Osteoblast (primary cell): Measurements from ENCODE around the gene HSPB7. TPM values are rescaled to one million over a fixed set of nuclear protein-coding genes. Genes with fewer than 3 reads are reported as not detected.

ENCODE experiments used
- DNase-seq: peaks from one replicate; pipeline ENCODE4 v3.0.0; 2011; ENCODE audit warnings: low spot score, mixed read lengths; ENCODE audit not compliant: insufficient read length; ENCODE audit errors: missing footprints
- H2AFZ ChIP-seq: 2 replicates; pipeline ENCODE4 v1.6.0; 2011; ENCODE audit warnings: mild to moderate bottlenecking, low read length
- H3K27ac ChIP-seq: 2 replicates; pipeline ENCODE4 v1.5.1; 2011; ENCODE audit warnings: mild to moderate bottlenecking, low read depth, low read length, moderate library complexity
- H3K27me3 ChIP-seq: 2 replicates; pipeline ENCODE4 v1.6.0; 2012; ENCODE audit warnings: mild to moderate bottlenecking, control low read depth, inconsistent platforms, low read length, moderate library complexity; ENCODE audit not compliant: insufficient read depth
- H3K36me3 ChIP-seq: 2 replicates; pipeline ENCODE4 v1.5.1; 2011; ENCODE audit warnings: mild to moderate bottlenecking, low read length, control low read depth, moderate library complexity; ENCODE audit not compliant: insufficient read depth
- H3K4me1 ChIP-seq: 2 replicates; pipeline ENCODE4 v1.5.1; 2011; ENCODE audit warnings: mild to moderate bottlenecking, low read length, control low read depth, moderate library complexity; ENCODE audit not compliant: insufficient read depth
- H3K4me2 ChIP-seq: 2 replicates; pipeline ENCODE4 v1.6.0; 2011; ENCODE audit warnings: mild to moderate bottlenecking, low read length; ENCODE audit not compliant: insufficient read depth
- H3K4me3 ChIP-seq: fragments of 200-600 bp; sonication (generic); 3 replicates; pipeline ENCODE4 v1.5.1; 2012; ENCODE audit warnings: mild to moderate bottlenecking, low read length, inconsistent platforms; ENCODE audit not compliant: insufficient read depth
- H3K79me2 ChIP-seq: 2 replicates; pipeline ENCODE4 v1.6.0; 2012; ENCODE audit warnings: mild to moderate bottlenecking, low read length, control low read depth, inconsistent platforms; ENCODE audit not compliant: insufficient read depth
- H3K9me3 ChIP-seq: 2 replicates; pipeline ENCODE4 v1.5.1; 2011; ENCODE audit warnings: low read depth, low read length, control low read depth
- H4K20me1 ChIP-seq: 2 replicates; pipeline ENCODE4 v1.6.0; 2012; ENCODE audit warnings: mild to moderate bottlenecking, low read length, control low read depth; ENCODE audit not compliant: insufficient read depth
- CTCF ChIP-seq: IDR thresholded peaks from 2 replicates; pipeline ENCODE4 v1.5.1; 2011; ENCODE audit warnings: mild to moderate bottlenecking, low read depth, low read length, moderate library complexity; ENCODE audit errors: extremely low read depth
- total RNA-seq: library from RNA; depleted of rRNA; stranded (reverse); fragments of >200 nt; gene quantifications from 2 replicates; pipeline ENCODE4 v1.2.3, GENCODE V29; 2012

The HSPB7 gene
- total RNA-seq, 1 donor = 6.9 TPM

DNA sequence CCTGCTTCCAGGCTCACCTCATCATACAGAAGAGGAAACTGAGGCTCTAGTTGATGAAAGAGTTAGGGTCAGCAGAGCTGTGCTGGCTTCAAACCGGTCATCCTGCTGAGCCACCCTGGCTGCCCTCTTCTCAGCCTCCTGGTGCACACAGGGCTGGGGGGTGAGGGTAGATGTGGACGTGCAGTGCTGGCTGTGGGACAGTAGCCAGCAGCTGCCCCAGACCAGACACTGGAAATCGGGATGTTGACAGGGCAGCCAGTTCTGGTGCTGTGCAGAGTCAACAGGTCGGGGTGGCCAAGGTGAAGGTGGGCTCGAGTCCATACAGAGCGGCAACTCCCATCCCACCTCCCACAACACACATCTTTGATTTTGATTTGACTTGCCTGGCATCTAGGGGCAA lies 2.5 kb upstream of the HSPB7 start:
- peak overlapping the region; percentile 97 for H3K27ac ChIP-seq
- H3K79me2 ChIP-seq = peaks cover 10% of the 10 kb centered on the region

GRCh38 chr1:16019644-16020277 lies 1.9 kb upstream of the HSPB7 start:
- Histone ChIP-seq H3K27ac (peak overlapping the region; percentile 97), H3K4me1 (peaks cover 51% of the 10 kb centered on the region), H3K79me2 (peaks cover 10% of the 10 kb centered on the region), H3K4me3 (no peak overlapping the region), H2AFZ (peak overlapping the region; percentile 7), H3K9me3 (no peaks in the 10 kb centered on the region), H3K36me3 (no peaks in the 10 kb centered on the region), H3K4me2 (peak overlapping the region; percentile 37), H4K20me1 (no peaks in the 10 kb centered on the region), H3K27me3 (no peaks in the 10 kb centered on the region)
- DNase-seq = peak; percentile 97
- no peak for TF ChIP-seq CTCF

More for the DNA sequence above, 2.5 kb upstream of the HSPB7 start:
- no peak for TF ChIP-seq CTCF
- H3K36me3 ChIP-seq = no peaks in the 10 kb centered on the region
- peak; percentile 85 for DNase-seq
- no peaks in the 10 kb centered on the region for H3K9me3 ChIP-seq
- no peaks in the 10 kb centered on the region for H3K27me3 ChIP-seq
- H3K4me3 ChIP-seq = no peak overlapping the region
- no peak overlapping the region for H3K4me2 ChIP-seq
- peaks cover 51% of the 10 kb centered on the region for H3K4me1 ChIP-seq
- peak overlapping the region; percentile 7 for H2AFZ ChIP-seq
- no peaks in the 10 kb centered on the region for H4K20me1 ChIP-seq

DNA sequence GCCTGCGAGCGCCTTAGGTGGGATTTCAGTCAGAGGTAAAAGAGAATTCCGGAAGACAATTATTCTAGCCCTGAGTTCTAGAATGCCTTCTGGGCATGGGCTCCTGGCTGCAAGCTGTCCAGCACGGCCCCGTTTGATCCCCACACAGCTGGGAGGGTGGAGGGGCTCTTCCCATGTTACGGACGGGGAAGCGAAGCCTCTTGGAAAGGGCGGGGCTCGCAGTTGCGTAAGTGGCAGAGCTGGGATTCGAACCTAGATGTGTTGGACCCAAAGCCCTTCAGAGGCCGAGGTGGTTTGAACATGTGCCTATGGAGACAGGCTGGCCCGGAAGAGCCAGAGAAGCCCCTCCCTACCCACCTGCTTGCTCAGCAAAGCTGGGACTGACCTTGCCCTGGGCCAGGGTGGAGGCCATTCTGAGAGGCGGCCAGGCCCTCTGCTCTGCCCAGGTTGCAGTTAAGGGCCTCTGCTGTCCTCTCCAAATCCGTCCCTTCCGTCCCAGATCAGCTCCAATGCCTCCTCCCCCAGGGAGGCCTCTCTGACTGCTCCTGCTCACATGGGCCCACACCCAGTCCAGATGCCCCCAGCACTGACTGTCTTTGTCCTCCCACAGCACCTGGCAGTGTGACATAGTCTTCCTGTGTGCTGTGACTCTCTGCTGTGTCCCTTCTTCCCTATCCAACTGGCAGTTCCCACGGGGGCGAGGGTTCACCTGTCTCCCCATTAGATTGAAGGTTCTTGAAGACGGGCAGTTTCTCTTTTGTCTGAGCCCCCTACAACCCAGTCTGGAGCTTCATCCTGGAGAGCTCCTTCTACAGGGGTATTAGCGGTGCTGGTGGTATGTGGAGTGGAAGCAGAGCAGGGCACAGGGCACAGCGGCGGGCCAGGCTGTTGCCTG lies 1.2 kb upstream of the HSPB7 start:
- TF ChIP-seq CTCF = no peak
- no peak overlapping the region for H3K4me3 ChIP-seq
- H3K27ac ChIP-seq = peak overlapping the region; percentile 97
- H3K36me3 ChIP-seq = no peaks in the 10 kb centered on the region
- H3K4me2 ChIP-seq = peak overlapping the region; percentile 84
- DNase-seq = peak; percentile 72
- no peaks in the 10 kb centered on the region for H4K20me1 ChIP-seq
- H3K4me1 ChIP-seq = peaks cover 53% of the 10 kb centered on the region
- no peak overlapping the region for H2AFZ ChIP-seq
- H3K79me2 ChIP-seq = peaks cover 10% of the 10 kb centered on the region
- no peaks in the 10 kb centered on the region for H3K9me3 ChIP-seq
- no peaks in the 10 kb centered on the region for H3K27me3 ChIP-seq

DNA sequence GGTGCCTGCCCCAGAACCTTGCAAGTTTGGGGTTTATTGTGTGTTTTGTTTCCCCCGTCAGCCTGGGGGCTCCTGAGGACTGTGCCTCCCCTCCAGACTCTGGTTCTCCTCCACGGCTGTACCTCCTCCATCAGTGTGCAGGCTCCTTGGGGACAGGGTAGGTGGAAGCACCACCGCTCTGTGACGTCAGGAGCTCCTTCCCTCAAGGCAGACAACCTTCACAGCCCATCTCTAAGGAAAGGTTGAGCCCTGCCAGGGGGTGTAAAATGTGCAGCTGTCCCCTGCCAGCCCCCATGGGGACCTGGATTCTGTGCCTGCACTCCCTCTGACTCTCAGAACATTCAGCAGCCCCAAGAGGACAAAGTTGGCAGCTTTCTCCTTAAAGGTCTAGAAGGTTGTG lies 465 bp upstream of the HSPB7 start:
- H2AFZ ChIP-seq = peak overlapping the region; percentile 78
- H3K36me3 ChIP-seq = no peaks in the 10 kb centered on the region
- no peak for TF ChIP-seq CTCF
- H3K4me1 ChIP-seq = peaks cover 58% of the 10 kb centered on the region
- H3K4me2 ChIP-seq = peak overlapping the region; percentile 84
- peak overlapping the region; percentile 71 for H3K4me3 ChIP-seq
- no peaks in the 10 kb centered on the region for H3K9me3 ChIP-seq
- no peaks in the 10 kb centered on the region for H3K27me3 ChIP-seq
- H3K27ac ChIP-seq = peak overlapping the region; percentile 97
- no peak for DNase-seq
- H3K79me2 ChIP-seq = peaks cover 10% of the 10 kb centered on the region
- no peaks in the 10 kb centered on the region for H4K20me1 ChIP-seq
